Caco-2 (cell line): ENCODE data around the gene FAM107B. TPM values are rescaled to one million over a fixed set of nuclear protein-coding genes. Genes with fewer than 3 reads are reported as not detected.

Experiments used
- BruUV-seq: library from RNA; stranded (reverse); fragments of 400-500 nt; replicated peaks from 2 replicates; lab custom pipeline; 2021; lab: Mats Ljungman, UMichigan
- CTCF ChIA-PET: fragments of 300-600 bp; sonication (Branson Sonifier 250); formaldehyde crosslinking; loops from one replicate; lab custom pipeline; 2022; ENCODE audit warnings: antibody characterized with exemption; lab: Charles Lee
- POLR2A ChIA-PET: fragments of 300-600 bp; sonication (Branson Sonifier 250); formaldehyde crosslinking; loops from one replicate; lab custom pipeline; 2022; ENCODE audit warnings: antibody characterized with exemption; lab: Charles Lee
- DNase-seq, 2 experiments: peaks; one replicate each; pipeline versions ENCODE4 v3.0.0 to v3.0.0-alpha.2; 2020 to 2022
- H3K27me3 ChIP-seq: replicated peaks from 2 replicates; pipeline ENCODE4 v1.6.0; 2011; ENCODE audit warnings: low read length; ENCODE audit not compliant: control insufficient read depth, insufficient read depth
- H3K36me3 ChIP-seq: 2 replicates; pipeline ENCODE4 v1.5.1; 2011; ENCODE audit warnings: low read length; ENCODE audit not compliant: control insufficient read depth, insufficient read depth
- H3K4me1 ChIP-seq: fragments of 250-450 bp; sonication (Bioruptor Pico); 2 replicates; pipeline ENCODE4 v1.5.1; 2020; ENCODE audit warnings: mild to moderate bottlenecking
- H3K4me3 ChIP-seq: 2 replicates; pipeline ENCODE4 v1.5.1; 2011; ENCODE audit warnings: low read depth, mild to moderate bottlenecking, control low read depth, low read length
- H3K9me3 ChIP-seq: fragments of 250-450 bp; sonication (Bioruptor Pico); 2 replicates; pipeline ENCODE4 v1.5.1; 2020; ENCODE audit warnings: mild to moderate bottlenecking, moderate library complexity
- H3K27ac Mint-ChIP-seq: one replicate; pipeline ENCODE4 v1.8.0; 2022; ENCODE audit warnings: mixed read lengths; ENCODE audit not compliant: unreplicated experiment
- H3K27me3 Mint-ChIP-seq: one replicate; pipeline ENCODE4 v1.8.0; 2022; ENCODE audit warnings: mixed read lengths; ENCODE audit not compliant: insufficient read depth, unreplicated experiment
- H3K36me3 Mint-ChIP-seq: one replicate; pipeline ENCODE4 v1.8.0; 2022; ENCODE audit warnings: mild to moderate bottlenecking, mixed read lengths; ENCODE audit not compliant: insufficient read depth, unreplicated experiment
- H3K4me1 Mint-ChIP-seq: one replicate; pipeline ENCODE4 v1.8.0; 2022; ENCODE audit warnings: low read depth, mixed read lengths; ENCODE audit not compliant: unreplicated experiment
- H3K4me3 Mint-ChIP-seq: one replicate; pipeline ENCODE4 v1.8.0; 2022; ENCODE audit warnings: mild to moderate bottlenecking, moderate library complexity, mixed read lengths; ENCODE audit not compliant: unreplicated experiment
- H3K9me3 Mint-ChIP-seq: one replicate; pipeline ENCODE4 v1.8.0; 2022; ENCODE audit warnings: mixed read lengths; ENCODE audit not compliant: unreplicated experiment
- intact Hi-C: fragments of 100-400 bp; cut with micrococcal nuclease; formaldehyde crosslinking; loops from one replicate; pipeline ENCODE4 v1.10.0; 2022; ENCODE audit not compliant: unreplicated experiment
- total RNA-seq: library from RNA; stranded (reverse); gene quantifications from 2 replicates; pipeline ENCODE4 v1.2.3, GENCODE V29; 2022
- TF ChIP-seq, protein P1 (sequence below), 2 experiments: fragments of 200-600 bp in 1 of 2; IDR thresholded peaks; 1 replicate in 1 of 2; 2 replicates in 1 of 2; pipeline versions ENCODE4 v1.5.1 to v1.8.0; 2011 to 2022; ENCODE audit warnings: antibody characterized with exemption in 1 of 2, control low read depth in 1 of 2, inconsistent platforms in 1 of 2, low read depth in 1 of 2, low read length in 1 of 2, mild to moderate bottlenecking in 1 of 2, moderate library complexity in 1 of 2; ENCODE audit not compliant: insufficient read depth in 1 of 2, severe bottlenecking in 1 of 2, unreplicated experiment in 1 of 2

Gene FAM107B
- total RNA-seq, 1 experiment from 2014 or later = 206 TPM

DNA sequence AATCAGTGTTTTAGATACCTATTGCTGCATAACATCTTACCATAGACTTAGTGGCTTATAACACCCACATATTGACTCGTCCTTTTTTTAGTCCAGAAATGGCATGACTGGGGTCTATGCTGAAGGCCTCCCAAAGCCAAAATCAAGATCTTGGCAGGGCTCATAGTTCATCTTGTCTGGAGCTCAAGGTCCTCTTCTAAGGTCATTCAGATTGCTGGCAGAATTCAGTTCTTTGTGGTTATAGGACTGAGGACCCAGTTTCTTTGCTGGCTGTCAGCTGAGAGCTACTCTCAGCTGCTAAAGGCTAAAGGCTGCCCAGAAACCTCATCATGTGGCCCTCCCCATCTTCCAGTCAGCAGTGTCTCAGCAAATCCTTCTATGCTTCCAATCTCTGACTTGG lies 165.5 kb downstream of the FAM107B start:
- H3K4me3 Mint-ChIP-seq = no peak overlapping the region
- H3K4me1 Mint-ChIP-seq = peaks cover 50% of the 10 kb centered on the region
- Histone ChIP-seq H3K36me3 (no peaks in the 10 kb centered on the region), H3K27me3 (no peaks in the 10 kb centered on the region), H3K9me3 (no peaks in the 10 kb centered on the region), H3K4me3 (no peak overlapping the region), H3K4me1 (peaks cover 50% of the 10 kb centered on the region)
- ChIA-PET POLR2A (no interaction called here), CTCF (no interaction called here)
- intact Hi-C loops = no loop called here
- no TSS peak for BruUV-seq
- H3K27ac Mint-ChIP-seq = no peak overlapping the region
- no peaks in the 10 kb centered on the region for H3K27me3 Mint-ChIP-seq
- H3K36me3 Mint-ChIP-seq = peaks cover 7% of the 10 kb centered on the region
- DNase-seq = no peak
- H3K9me3 Mint-ChIP-seq = no peaks in the 10 kb centered on the region
- TF ChIP-seq, protein P1, sequence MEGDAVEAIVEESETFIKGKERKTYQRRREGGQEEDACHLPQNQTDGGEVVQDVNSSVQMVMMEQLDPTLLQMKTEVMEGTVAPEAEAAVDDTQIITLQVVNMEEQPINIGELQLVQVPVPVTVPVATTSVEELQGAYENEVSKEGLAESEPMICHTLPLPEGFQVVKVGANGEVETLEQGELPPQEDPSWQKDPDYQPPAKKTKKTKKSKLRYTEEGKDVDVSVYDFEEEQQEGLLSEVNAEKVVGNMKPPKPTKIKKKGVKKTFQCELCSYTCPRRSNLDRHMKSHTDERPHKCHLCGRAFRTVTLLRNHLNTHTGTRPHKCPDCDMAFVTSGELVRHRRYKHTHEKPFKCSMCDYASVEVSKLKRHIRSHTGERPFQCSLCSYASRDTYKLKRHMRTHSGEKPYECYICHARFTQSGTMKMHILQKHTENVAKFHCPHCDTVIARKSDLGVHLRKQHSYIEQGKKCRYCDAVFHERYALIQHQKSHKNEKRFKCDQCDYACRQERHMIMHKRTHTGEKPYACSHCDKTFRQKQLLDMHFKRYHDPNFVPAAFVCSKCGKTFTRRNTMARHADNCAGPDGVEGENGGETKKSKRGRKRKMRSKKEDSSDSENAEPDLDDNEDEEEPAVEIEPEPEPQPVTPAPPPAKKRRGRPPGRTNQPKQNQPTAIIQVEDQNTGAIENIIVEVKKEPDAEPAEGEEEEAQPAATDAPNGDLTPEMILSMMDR (IDR thresholded peaks at IDR 0.05; ENCODE audit: insufficient read depth in 1 of 2, low read depth in 1 of 2, low read length in 1 of 2, severe bottlenecking in 1 of 2, unreplicated experiment in 1 of 2) = no peak

GRCh38 chr10:14608381-14609001 lies 166.2 kb downstream of the FAM107B start:
- ChIA-PET CTCF (no interaction called here), POLR2A (no interaction called here)
- Mint-ChIP-seq H3K4me3 (no peak overlapping the region), H3K9me3 (no peaks in the 10 kb centered on the region), H3K4me1 (peaks cover 47% of the 10 kb centered on the region), H3K36me3 (peaks cover 10% of the 10 kb centered on the region), H3K27ac (no peak overlapping the region), H3K27me3 (no peaks in the 10 kb centered on the region)
- peaks cover 51% of the 10 kb centered on the region for H3K4me1 ChIP-seq
- H3K9me3 ChIP-seq = no peaks in the 10 kb centered on the region
- DNase-seq = no peak
- no peaks in the 10 kb centered on the region for H3K36me3 ChIP-seq
- no peak overlapping the region for H3K4me3 ChIP-seq
- H3K27me3 ChIP-seq = no peaks in the 10 kb centered on the region
- BruUV-seq = no TSS peak
- intact Hi-C loops = no loop called here
- TF ChIP-seq, protein P1 (IDR thresholded peaks at IDR 0.05; ENCODE audit: insufficient read depth in 1 of 2, low read depth in 1 of 2, low read length in 1 of 2, severe bottlenecking in 1 of 2, unreplicated experiment in 1 of 2) = no peak

GRCh38 chr10:14606633-14607032 lies 168.1 kb downstream of the FAM107B start:
- BruUV-seq = no TSS peak
- H3K27me3 ChIP-seq = no peaks in the 10 kb centered on the region
- TF ChIP-seq, protein P1 (IDR thresholded peaks at IDR 0.05; ENCODE audit: insufficient read depth in 1 of 2, low read depth in 1 of 2, low read length in 1 of 2, severe bottlenecking in 1 of 2, unreplicated experiment in 1 of 2) = no peak
- H3K9me3 Mint-ChIP-seq = no peaks in the 10 kb centered on the region
- no peak overlapping the region for H3K27ac Mint-ChIP-seq
- H3K4me3 Mint-ChIP-seq = no peak overlapping the region
- DNase-seq = no peak
- H3K27me3 Mint-ChIP-seq = no peaks in the 10 kb centered on the region
- peaks cover 22% of the 10 kb centered on the region for H3K36me3 Mint-ChIP-seq
- intact Hi-C loops = no loop called here
- CTCF ChIA-PET = no interaction called here
- no peak overlapping the region for H3K4me3 ChIP-seq
- peaks cover 48% of the 10 kb centered on the region for H3K4me1 ChIP-seq
- H3K9me3 ChIP-seq = no peaks in the 10 kb centered on the region
- POLR2A ChIA-PET = no interaction called here
- H3K36me3 ChIP-seq = no peaks in the 10 kb centered on the region
- H3K4me1 Mint-ChIP-seq = peaks cover 36% of the 10 kb centered on the region
